ENCODE measurements around the gene PXMP4. TPM values are rescaled to one million over a fixed set of nuclear protein-coding genes. Genes with fewer than 3 reads are reported as not detected.

Gene PXMP4
- total and polyA plus RNA-seq, 9 of the 15 experiments (the other 6 are each of a cell fraction or from before 2014, with no cell fraction given) = 4.8 to 29.1 (median 6.8) TPM

DNA sequence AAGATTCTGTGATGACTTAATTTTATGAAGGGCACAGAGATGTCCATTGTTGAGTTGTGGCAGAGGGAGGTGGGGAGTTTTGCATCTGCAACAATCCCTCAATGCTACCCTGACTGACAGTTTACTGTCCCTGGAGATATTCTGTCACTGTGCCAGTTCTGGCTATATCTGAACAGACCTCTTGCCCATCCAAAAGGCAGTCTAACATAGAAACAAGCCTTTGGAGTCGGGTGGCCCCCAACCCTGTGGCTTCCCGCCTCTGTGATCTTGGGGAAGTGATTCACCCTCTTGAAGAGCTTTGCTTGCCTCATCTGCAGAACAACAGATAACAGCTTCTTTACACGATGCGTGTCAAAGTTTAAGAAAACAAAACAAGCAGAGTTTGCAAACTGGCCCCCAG is 30.1 kb downstream of the PXMP4 start (continued):
- TF ChIP-seq, protein P1, sequence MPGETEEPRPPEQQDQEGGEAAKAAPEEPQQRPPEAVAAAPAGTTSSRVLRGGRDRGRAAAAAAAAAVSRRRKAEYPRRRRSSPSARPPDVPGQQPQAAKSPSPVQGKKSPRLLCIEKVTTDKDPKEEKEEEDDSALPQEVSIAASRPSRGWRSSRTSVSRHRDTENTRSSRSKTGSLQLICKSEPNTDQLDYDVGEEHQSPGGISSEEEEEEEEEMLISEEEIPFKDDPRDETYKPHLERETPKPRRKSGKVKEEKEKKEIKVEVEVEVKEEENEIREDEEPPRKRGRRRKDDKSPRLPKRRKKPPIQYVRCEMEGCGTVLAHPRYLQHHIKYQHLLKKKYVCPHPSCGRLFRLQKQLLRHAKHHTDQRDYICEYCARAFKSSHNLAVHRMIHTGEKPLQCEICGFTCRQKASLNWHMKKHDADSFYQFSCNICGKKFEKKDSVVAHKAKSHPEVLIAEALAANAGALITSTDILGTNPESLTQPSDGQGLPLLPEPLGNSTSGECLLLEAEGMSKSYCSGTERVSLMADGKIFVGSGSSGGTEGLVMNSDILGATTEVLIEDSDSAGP (CRISPR knock-in tag; IDR thresholded peaks at IDR 0.05) = no peak
- no peak for TF ChIP-seq CHCHD3 (CRISPR knock-in tag; IDR thresholded peaks at IDR 0.05)
- TF ChIP-seq, protein P2, sequence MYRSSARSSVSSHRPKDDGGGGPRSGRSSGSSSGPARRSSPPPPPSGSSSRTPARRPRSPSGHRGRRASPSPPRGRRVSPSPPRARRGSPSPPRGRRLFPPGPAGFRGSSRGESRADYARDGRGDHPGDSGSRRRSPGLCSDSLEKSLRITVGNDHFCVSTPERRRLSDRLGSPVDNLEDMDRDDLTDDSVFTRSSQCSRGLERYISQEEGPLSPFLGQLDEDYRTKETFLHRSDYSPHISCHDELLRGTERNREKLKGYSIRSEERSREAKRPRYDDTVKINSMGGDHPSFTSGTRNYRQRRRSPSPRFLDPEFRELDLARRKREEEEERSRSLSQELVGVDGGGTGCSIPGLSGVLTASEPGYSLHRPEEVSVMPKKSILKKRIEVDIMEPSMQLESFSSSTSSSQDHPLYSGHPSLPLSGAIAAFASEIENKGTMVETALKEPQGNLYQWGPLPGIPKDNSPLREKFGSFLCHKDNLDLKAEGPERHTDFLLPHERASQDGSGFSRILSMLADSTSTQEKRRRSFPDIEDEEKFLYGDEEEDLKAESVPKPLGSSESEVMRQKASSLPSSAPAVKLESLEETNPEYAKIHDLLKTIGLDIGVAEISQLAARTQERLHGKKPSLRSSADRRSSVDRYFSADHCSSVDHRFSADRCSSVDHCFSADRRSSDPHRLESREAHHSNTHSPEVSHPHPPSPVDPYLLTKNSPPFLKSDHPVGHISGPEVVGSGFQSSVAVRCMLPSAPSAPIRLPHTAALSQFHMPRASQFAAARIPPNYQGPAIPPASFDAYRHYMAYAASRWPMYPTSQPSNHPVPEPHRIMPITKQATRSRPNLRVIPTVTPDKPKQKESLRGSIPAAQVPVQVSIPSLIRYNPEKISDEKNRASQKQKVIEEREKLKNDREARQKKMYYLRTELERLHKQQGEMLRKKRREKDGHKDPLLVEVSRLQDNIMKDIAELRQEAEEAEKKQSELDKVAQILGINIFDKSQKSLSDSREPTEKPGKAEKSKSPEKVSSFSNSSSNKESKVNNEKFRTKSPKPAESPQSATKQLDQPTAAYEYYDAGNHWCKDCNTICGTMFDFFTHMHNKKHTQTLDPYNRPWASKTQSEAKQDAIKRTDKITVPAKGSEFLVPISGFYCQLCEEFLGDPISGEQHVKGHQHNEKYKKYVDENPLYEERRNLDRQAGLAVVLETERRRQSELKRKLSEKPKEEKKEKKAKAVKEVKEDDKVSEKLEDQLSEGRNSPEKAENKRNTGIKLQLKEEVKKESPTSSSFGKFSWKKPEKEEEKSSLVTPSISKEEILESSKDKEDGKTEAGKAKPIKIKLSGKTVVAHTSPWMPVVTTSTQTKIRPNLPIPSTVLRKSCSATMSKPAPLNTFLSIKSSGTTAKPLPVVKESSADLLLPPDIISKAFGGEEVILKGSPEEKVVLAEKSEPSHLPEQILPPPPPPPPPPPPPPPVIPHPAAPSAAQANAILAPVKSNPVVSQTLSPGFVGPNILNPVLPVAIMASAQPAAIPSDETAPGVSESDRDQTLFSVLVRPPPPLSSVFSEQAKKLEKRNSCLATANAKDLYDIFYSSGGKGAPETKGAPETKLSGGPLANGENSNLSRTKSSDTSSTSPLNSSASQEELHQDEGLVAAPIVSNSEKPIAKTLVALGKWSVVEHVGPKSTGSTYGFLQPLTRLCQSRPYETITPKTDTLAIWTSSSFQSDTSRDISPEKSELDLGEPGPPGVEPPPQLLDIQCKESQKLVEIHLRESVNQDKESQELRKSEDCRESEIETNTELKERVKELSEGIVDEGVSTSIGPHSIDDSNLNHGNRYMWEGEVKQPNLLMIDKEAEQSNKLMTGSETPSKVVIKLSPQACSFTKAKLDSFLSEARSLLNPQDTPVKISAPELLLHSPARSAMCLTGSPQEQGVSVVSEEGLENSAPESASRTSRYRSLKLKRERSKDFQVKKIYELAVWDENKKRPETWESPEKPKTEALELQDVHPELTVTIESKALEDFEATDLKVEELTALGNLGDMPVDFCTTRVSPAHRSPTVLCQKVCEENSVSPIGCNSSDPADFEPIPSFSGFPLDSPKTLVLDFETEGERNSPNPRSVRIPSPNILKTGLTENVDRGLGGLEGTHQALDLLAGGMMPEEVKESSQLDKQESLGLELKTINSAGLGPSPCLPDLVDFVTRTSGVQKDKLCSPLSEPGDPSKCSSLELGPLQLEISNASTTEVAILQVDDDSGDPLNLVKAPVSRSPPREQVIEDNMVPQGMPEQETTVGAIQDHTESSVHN (IDR thresholded peaks at IDR 0.05; ENCODE audit: borderline replicate concordance in 1 of 2, low read depth in 1 of 2) = no peak
- no peak for TF ChIP-seq XRCC4 (IDR thresholded peaks at IDR 0.05; ENCODE audit: extremely low read depth, insufficient read depth, insufficient read length)
- peak; percentile 31; the same call in 1 of the 2 replicates for TF ChIP-seq MAFK (IDR thresholded peaks at IDR 0.05; ENCODE audit: low read length)
- no peak; the same call in 1 of the 2 replicates for TF ChIP-seq GATAD2B (IDR thresholded peaks at IDR 0.05; ENCODE audit: borderline replicate concordance)
- TF ChIP-seq PHF21A (IDR thresholded peaks at IDR 0.05; ENCODE audit: borderline replicate concordance, low read depth) = no peak
- TF ChIP-seq ASH1L (IDR thresholded peaks at IDR 0.05; ENCODE audit: borderline replicate concordance, low read depth, partially characterized antibody) = no peak
- TF ChIP-seq CCNT2 (IDR thresholded peaks at IDR 0.05; ENCODE audit: borderline replicate concordance, extremely low read depth, insufficient read length, low read depth, low read length) = peak; percentile 59
- no peak for TF ChIP-seq SRSF1 (IDR thresholded peaks at IDR 0.05; ENCODE audit: low read depth, low read length)
- peak; percentile 81 for TF ChIP-seq PML (IDR thresholded peaks at IDR 0.05; ENCODE audit: low read length)
- no peak for TF ChIP-seq GTF2A2 (tag; IDR thresholded peaks at IDR 0.05)
- TF ChIP-seq TSC22D4 (tag; IDR thresholded peaks at IDR 0.05) = no peak
- no peak for TF ChIP-seq PHB (CRISPR knock-in tag; IDR thresholded peaks at IDR 0.05)
- no peak for TF ChIP-seq ZNF764 (CRISPR knock-in tag; IDR thresholded peaks at IDR 0.05; ENCODE audit: low read depth)
- peak; percentile 85 for TF ChIP-seq MECOM (CRISPR knock-in tag; IDR thresholded peaks at IDR 0.05)
- TF ChIP-seq MYBL2 (IDR thresholded peaks at IDR 0.05; ENCODE audit: low read depth) = no peak
- TF ChIP-seq MYBL2 (CRISPR knock-in tag; IDR thresholded peaks at IDR 0.05; ENCODE audit: borderline replicate concordance) = no peak
- TF ChIP-seq, protein P3, sequence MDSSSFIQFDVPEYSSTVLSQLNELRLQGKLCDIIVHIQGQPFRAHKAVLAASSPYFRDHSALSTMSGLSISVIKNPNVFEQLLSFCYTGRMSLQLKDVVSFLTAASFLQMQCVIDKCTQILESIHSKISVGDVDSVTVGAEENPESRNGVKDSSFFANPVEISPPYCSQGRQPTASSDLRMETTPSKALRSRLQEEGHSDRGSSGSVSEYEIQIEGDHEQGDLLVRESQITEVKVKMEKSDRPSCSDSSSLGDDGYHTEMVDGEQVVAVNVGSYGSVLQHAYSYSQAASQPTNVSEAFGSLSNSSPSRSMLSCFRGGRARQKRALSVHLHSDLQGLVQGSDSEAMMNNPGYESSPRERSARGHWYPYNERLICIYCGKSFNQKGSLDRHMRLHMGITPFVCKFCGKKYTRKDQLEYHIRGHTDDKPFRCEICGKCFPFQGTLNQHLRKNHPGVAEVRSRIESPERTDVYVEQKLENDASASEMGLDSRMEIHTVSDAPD (CRISPR knock-in tag; IDR thresholded peaks at IDR 0.05) = no peak
